Liver (tissue), 9 donors: ENCODE results near the gene LIPG. TPM values are rescaled to one million over a fixed set of nuclear protein-coding genes. Genes with fewer than 3 reads are reported as not detected.
A peak's percentile ranks its signal among the peaks of the same experiment; 100 is the strongest.
"Not testable (repeated sequence)": the region's sequence is repeated elsewhere in the genome, so short reads cannot be mapped to it uniquely, and the experiment has no call there.

Experiments
- DNase-seq: peaks from one replicate; pipeline ENCODE4 v3.0.0-alpha.2; 2017; ENCODE audit warnings: low spot score
- H3K27ac ChIP-seq, 2 donors: one replicate each; pipeline ENCODE4 v1.7.0; 2013; ENCODE audit warnings: inconsistent platforms in 2 of 2, low read length in 2 of 2, control low read depth in 1 of 2, low read depth in 1 of 2, mild to moderate bottlenecking in 1 of 2
- H3K27me3 ChIP-seq, 4 donors: one replicate each; pipeline versions ENCODE4 v1.6.1 to v1.7.0; 2013; ENCODE audit warnings: low read length in 3 of 4, inconsistent platforms in 1 of 4, mild to moderate bottlenecking in 1 of 4, moderate library complexity in 1 of 4; ENCODE audit not compliant: control insufficient read depth in 4 of 4, insufficient read depth in 4 of 4
- H3K36me3 ChIP-seq, 4 donors: one replicate each; pipeline versions ENCODE4 v1.6.1 to v1.7.0; 2013; ENCODE audit warnings: low read length in 3 of 4, mild to moderate bottlenecking in 3 of 4, low read depth in 1 of 4, moderate library complexity in 1 of 4; ENCODE audit not compliant: control insufficient read depth in 4 of 4, insufficient read depth in 3 of 4
- H3K4me1 ChIP-seq, 4 donors: one replicate each; pipeline versions ENCODE4 v1.6.1 to v1.7.0; 2013; ENCODE audit warnings: low read length in 3 of 4, mild to moderate bottlenecking in 3 of 4, moderate library complexity in 1 of 4; ENCODE audit not compliant: control insufficient read depth in 4 of 4, insufficient read depth in 4 of 4
- H3K4me3 ChIP-seq, 3 donors: one replicate each; pipeline versions ENCODE4 v1.6.1 to v1.7.0; 2013; ENCODE audit warnings: low read length in 3 of 3, control low read depth in 1 of 3, low read depth in 1 of 3, mild to moderate bottlenecking in 1 of 3
- H3K9ac ChIP-seq, 2 donors: one replicate each; pipeline ENCODE4 v1.7.0; 2013; ENCODE audit warnings: low read length in 2 of 2, mild to moderate bottlenecking in 2 of 2, moderate library complexity in 2 of 2, control low read depth in 1 of 2, low read depth in 1 of 2
- H3K9me3 ChIP-seq, 4 donors: one replicate each; pipeline versions ENCODE4 v1.6.1 to v1.7.0; 2013; ENCODE audit warnings: low read length in 3 of 4; ENCODE audit not compliant: control insufficient read depth in 4 of 4
- EGR1 ChIP-seq, 2 donors: IDR thresholded peaks; 2 replicates each; pipeline ENCODE4 v1.6.1; 2016 to 2018; ENCODE audit warnings: antibody characterized with exemption in 2 of 2, low read depth in 2 of 2
- FOXA1 ChIP-seq: IDR thresholded peaks from 2 replicates; pipeline ENCODE4 v1.6.1; 2016; ENCODE audit warnings: antibody characterized with exemption
- FOXA2 ChIP-seq: IDR thresholded peaks from 2 replicates; pipeline ENCODE4 v1.6.1; 2016; ENCODE audit warnings: antibody characterized with exemption
- GABPA ChIP-seq, 2 donors: IDR thresholded peaks in 1 of 2; conservative IDR thresholded peaks in 1 of 2; 2 replicates each; pipeline ENCODE4 v1.6.1; 2016; ENCODE audit warnings: antibody characterized with exemption in 2 of 2, mild to moderate bottlenecking in 1 of 2, moderate library complexity in 1 of 2
- HNF4G ChIP-seq: IDR thresholded peaks from 2 replicates; pipeline ENCODE4 v1.6.1; 2016; ENCODE audit warnings: antibody characterized with exemption
- JUND ChIP-seq, 2 donors: IDR thresholded peaks; 2 replicates each; pipeline ENCODE4 v1.6.1; 2016; ENCODE audit warnings: antibody characterized with exemption in 2 of 2
- NR2F2 ChIP-seq: IDR thresholded peaks from 2 replicates; pipeline ENCODE4 v1.6.1; 2016; ENCODE audit warnings: antibody characterized with exemption
- RAD21 ChIP-seq, 2 donors: IDR thresholded peaks; 2 replicates each; pipeline ENCODE4 v1.6.1; 2016; ENCODE audit warnings: antibody characterized with exemption in 2 of 2, mild to moderate bottlenecking in 2 of 2
- RXRA ChIP-seq, 2 donors: IDR thresholded peaks; 2 replicates each; pipeline ENCODE4 v1.6.1; 2017 to 2018; ENCODE audit warnings: antibody characterized with exemption in 2 of 2, mild to moderate bottlenecking in 1 of 2
- SP1 ChIP-seq: IDR thresholded peaks from 2 replicates; pipeline ENCODE4 v1.6.1; 2018; ENCODE audit warnings: antibody characterized with exemption, mild to moderate bottlenecking
- TAF1 ChIP-seq: conservative IDR thresholded peaks from 2 replicates; pipeline ENCODE4 v1.6.1; 2016; ENCODE audit warnings: antibody characterized with exemption, mild to moderate bottlenecking
- YY1 ChIP-seq: IDR thresholded peaks from 2 replicates; pipeline ENCODE4 v1.6.1; 2016; ENCODE audit warnings: antibody characterized with exemption, mild to moderate bottlenecking
- WGBS: extraction: QIAGEN DNeasy Blood & Tissue Kit; methylation state at CpG from one replicate; pipeline ENCODE4 v1.1.7; 2013; 5-methylcytosine and 5-hydroxymethylcytosine counted together
- polyA plus RNA-seq, 2 donors: library from polyadenylated mRNA; stranded (reverse) in 1 of 2; unstranded in 1 of 2; fragments of 200-250 nt in 1 of 2; fragments of >200 nt in 1 of 2; fragmentation: Nextera tagmentation in 1 of 2; extraction: Ambion mirVana in 1 of 2; gene quantifications; one replicate each; pipeline versions ENCODE4 v1.2.1 to v1.2.3, GENCODE V29; 2013 to 2015
- total RNA-seq, 2 donors: library from RNA; depleted of rRNA; stranded (reverse); fragments of >200 nt; gene quantifications; one replicate each; pipeline ENCODE4 v1.2.3, GENCODE V29; 2014
- TF ChIP-seq, protein P1 (sequence below): IDR thresholded peaks from 2 replicates; pipeline ENCODE4 v1.6.1; 2016; ENCODE audit warnings: antibody characterized with exemption
- TF ChIP-seq, protein P2 (sequence below): IDR thresholded peaks from 2 replicates; pipeline ENCODE4 v1.6.1; 2016; ENCODE audit warnings: antibody characterized with exemption
- TF ChIP-seq, protein P3 (sequence below): IDR thresholded peaks from 2 replicates; pipeline ENCODE4 v1.6.1; 2016; ENCODE audit warnings: antibody characterized with exemption
- TF ChIP-seq, protein P4 (sequence below): IDR thresholded peaks from 2 replicates; pipeline ENCODE4 v1.6.1; 2016; ENCODE audit warnings: antibody characterized with exemption, mild to moderate bottlenecking
- donor health status: healthy.
- donor health status: healthy.
- donor health status: healthy.
- donor health status: healthy.
- donor health status: healthy.

LIPG gene
- total and polyA plus RNA-seq, 4 donors = 2.8 to 150 (median 39.7) TPM

DNA sequence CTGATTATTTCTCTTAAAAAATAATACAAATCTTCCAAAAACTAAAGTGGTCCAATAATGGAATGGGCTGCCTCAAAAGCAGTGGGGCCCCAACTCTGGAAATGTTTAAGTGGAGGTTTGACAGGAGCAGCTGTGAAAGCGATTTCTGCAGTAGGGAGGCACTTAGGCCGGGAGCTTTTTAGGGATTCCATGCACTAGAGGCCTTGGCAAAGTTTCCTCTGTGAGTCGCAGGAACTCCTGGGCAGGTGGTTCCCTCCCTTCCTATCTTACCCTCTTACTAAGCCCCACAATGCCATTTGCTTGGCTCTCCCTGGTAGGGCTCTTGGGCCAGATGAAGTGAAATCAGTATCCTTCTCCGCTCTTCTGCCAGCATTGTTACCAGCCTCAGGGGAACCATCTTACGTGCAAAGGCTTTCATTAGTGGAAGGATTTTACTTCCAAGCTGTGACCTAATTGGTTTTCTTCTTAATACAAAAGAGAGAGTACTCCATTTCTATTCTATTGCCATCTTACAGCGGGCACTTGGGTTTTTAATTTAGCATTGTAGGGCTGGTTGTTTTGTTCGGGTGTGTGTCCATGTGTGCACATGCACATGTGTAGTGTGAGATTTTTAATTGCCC lies 40.5 kb upstream of the LIPG start (continued):
- TF ChIP-seq, protein P1, sequence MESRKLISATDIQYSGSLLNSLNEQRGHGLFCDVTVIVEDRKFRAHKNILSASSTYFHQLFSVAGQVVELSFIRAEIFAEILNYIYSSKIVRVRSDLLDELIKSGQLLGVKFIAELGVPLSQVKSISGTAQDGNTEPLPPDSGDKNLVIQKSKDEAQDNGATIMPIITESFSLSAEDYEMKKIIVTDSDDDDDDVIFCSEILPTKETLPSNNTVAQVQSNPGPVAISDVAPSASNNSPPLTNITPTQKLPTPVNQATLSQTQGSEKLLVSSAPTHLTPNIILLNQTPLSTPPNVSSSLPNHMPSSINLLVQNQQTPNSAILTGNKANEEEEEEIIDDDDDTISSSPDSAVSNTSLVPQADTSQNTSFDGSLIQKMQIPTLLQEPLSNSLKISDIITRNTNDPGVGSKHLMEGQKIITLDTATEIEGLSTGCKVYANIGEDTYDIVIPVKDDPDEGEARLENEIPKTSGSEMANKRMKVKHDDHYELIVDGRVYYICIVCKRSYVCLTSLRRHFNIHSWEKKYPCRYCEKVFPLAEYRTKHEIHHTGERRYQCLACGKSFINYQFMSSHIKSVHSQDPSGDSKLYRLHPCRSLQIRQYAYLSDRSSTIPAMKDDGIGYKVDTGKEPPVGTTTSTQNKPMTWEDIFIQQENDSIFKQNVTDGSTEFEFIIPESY = no peak
- TF ChIP-seq FOXA1 (no peak), JUND (IDR thresholded peaks at IDR 0.05) (no peak), NR2F2 (no peak), RXRA (IDR thresholded peaks at IDR 0.05) (no peak), HNF4G (no peak)

DNA sequence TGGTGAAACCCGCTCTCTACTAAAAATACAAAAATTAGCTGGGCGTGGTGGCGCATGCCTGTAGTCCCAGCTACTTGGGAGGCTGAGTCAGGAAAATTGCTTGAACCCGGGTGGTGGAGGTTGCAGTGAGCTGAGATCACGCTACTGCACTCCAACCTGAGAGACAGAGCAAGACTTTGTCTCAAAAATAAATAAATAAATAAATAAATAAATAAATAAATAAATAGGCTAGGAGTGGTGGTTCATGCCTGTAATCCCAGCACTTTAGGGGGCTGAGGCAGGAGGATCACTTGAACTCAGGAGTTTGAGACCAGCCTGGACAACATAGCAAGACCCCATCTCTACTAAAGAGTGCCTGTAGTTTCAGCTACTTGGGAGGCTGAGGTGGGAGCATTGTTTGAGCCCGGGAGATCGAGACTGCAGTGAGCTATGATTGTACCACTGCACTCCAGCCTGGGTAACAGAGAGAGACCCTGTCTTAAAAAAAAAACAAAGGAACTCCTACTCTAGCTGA lies 38.2 kb upstream of the LIPG start:
- H3K9me3 ChIP-seq, H3K27me3 ChIP-seq, H3K4me3 ChIP-seq, H3K27ac ChIP-seq, H3K36me3 ChIP-seq, H3K4me1 ChIP-seq, H3K9ac ChIP-seq, DNase-seq: not testable (repeated sequence)
- WGBS = 93% methylated on average over 7 of the region's 7 CpGs

DNA sequence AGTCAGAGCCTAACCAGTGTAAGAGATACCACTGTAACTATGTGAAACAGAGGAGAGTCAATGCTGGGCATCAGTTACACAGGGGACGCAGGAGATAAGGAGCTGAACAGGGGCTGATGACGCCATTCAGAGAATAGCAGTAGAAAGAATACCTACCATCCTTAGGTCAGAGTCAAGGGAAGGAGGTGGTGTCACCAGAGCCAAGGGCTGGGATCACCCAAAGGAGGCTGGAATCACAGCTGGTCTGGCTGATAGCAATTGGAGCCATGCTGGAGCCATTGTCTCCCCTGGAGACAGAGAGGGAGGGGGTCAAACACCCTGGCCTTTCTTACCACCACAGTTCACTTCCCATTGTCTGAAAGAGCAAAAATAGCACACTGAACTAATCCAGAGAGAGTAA lies 37.5 kb upstream of the LIPG start:
- H3K27me3 ChIP-seq = no peaks in the 10 kb centered on the region
- H3K36me3 ChIP-seq = no peaks in the 10 kb centered on the region
- H3K4me1 ChIP-seq = no peaks in the 10 kb centered on the region
- TF ChIP-seq FOXA2 = no peak
- TF ChIP-seq NR2F2 = peak; percentile 68
- TF ChIP-seq RAD21 (IDR thresholded peaks at IDR 0.05) = no peak
- TF ChIP-seq, protein P2, sequence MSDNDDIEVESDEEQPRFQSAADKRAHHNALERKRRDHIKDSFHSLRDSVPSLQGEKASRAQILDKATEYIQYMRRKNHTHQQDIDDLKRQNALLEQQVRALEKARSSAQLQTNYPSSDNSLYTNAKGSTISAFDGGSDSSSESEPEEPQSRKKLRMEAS = no peak
- TF ChIP-seq JUND (IDR thresholded peaks at IDR 0.05) = no peak
- TF ChIP-seq, protein P3, sequence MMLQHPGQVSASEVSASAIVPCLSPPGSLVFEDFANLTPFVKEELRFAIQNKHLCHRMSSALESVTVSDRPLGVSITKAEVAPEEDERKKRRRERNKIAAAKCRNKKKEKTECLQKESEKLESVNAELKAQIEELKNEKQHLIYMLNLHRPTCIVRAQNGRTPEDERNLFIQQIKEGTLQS = no peak
- no peak for TF ChIP-seq SP1
- WGBS = 90% methylated on average over 2 of the region's 2 CpGs
- no peak overlapping the region for H3K4me3 ChIP-seq
- H3K27ac ChIP-seq = no peak overlapping the region
- no peak overlapping the region for H3K9ac ChIP-seq
- no peak for DNase-seq
- H3K9me3 ChIP-seq = no peaks in the 10 kb centered on the region

DNA sequence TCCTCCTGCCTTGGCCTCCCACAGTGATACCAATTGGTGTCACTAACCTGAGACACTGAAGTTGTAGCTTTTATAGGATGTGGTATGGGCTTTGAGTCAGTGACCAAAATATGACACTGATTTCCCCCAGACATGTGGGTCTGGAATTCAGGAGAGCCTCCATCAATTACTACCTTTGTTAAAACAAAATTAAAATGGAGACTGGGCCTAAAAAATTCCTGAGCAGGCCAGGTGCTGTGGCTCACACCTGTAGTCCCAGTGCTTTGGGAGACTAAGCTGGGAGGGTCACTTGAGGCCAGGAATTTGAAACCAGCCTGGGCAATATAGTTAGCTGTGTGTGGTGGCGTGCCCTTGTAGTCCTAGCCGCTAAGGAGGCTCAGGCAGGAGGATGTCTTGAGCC lies 36.9 kb upstream of the LIPG start:
- Histone ChIP-seq H3K9me3 (no peaks in the 10 kb centered on the region), H3K4me3 (no peak overlapping the region), H3K27me3 (no peaks in the 10 kb centered on the region), H3K9ac (no peak overlapping the region), H3K4me1 (no peaks in the 10 kb centered on the region), H3K27ac (no peak overlapping the region), H3K36me3 (no peaks in the 10 kb centered on the region)
- WGBS = over 99% methylated on average over 2 of the region's 2 CpGs
- DNase-seq = no peak
- TF ChIP-seq, protein P1 = no peak
- TF ChIP-seq, protein P2 = no peak
- TF ChIP-seq JUND (IDR thresholded peaks at IDR 0.05) (no peak), EGR1 (IDR thresholded peaks at IDR 0.05; ENCODE audit: low read depth in 2 of 2) (no peak), RXRA (IDR thresholded peaks at IDR 0.05) (no peak), GABPA (IDR thresholded peaks at IDR 0.05 in 1 of 2, conservative IDR thresholded peaks at IDR 0.05 in 1 of 2) (no peak), FOXA1 (no peak), FOXA2 (no peak), TAF1 (no peak), SP1 (no peak), HNF4G (no peak), YY1 (no peak)
- TF ChIP-seq, protein P4, sequence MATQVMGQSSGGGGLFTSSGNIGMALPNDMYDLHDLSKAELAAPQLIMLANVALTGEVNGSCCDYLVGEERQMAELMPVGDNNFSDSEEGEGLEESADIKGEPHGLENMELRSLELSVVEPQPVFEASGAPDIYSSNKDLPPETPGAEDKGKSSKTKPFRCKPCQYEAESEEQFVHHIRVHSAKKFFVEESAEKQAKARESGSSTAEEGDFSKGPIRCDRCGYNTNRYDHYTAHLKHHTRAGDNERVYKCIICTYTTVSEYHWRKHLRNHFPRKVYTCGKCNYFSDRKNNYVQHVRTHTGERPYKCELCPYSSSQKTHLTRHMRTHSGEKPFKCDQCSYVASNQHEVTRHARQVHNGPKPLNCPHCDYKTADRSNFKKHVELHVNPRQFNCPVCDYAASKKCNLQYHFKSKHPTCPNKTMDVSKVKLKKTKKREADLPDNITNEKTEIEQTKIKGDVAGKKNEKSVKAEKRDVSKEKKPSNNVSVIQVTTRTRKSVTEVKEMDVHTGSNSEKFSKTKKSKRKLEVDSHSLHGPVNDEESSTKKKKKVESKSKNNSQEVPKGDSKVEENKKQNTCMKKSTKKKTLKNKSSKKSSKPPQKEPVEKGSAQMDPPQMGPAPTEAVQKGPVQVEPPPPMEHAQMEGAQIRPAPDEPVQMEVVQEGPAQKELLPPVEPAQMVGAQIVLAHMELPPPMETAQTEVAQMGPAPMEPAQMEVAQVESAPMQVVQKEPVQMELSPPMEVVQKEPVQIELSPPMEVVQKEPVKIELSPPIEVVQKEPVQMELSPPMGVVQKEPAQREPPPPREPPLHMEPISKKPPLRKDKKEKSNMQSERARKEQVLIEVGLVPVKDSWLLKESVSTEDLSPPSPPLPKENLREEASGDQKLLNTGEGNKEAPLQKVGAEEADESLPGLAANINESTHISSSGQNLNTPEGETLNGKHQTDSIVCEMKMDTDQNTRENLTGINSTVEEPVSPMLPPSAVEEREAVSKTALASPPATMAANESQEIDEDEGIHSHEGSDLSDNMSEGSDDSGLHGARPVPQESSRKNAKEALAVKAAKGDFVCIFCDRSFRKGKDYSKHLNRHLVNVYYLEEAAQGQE = no peak
